WTC11 (cell line): Measurements from ENCODE around the gene SLC25A10. TPM values are rescaled to one million over a fixed set of nuclear protein-coding genes. Genes with fewer than 3 reads are reported as not detected.

Experiments
- ATAC-seq: fragments of 200-7000 bp; cut with Tn5 transposase; 2 replicates; pipeline ENCODE4 v1.10.0; 2021; ENCODE audit warnings: mild to moderate bottlenecking, moderate library complexity
- CTCF ChIA-PET: fragments of 300-600 bp; sonication (Branson Sonifier 250); formaldehyde crosslinking; loops from one replicate; lab custom pipeline; 2021; ENCODE audit warnings: antibody characterized with exemption; lab: Charles Lee
- POLR2A ChIA-PET: fragments of 350-600 bp; sonication (Branson Sonifier 250); formaldehyde crosslinking; loops from one replicate; lab custom pipeline; 2021; ENCODE audit warnings: antibody characterized with exemption; lab: Charles Lee
- DNase-seq: peaks from one replicate; pipeline ENCODE4 v3.0.0; 2021; ENCODE audit warnings: low spot score
- H3K27ac Mint-ChIP-seq: 2 replicates; pipeline ENCODE4 v1.8.0; 2021; ENCODE audit warnings: mixed read lengths
- H3K27me3 Mint-ChIP-seq: 2 replicates; pipeline ENCODE4 v1.8.0; 2021; ENCODE audit warnings: low read depth, mild to moderate bottlenecking, moderate library complexity, mixed read lengths
- H3K36me3 Mint-ChIP-seq: 2 replicates; pipeline ENCODE4 v1.8.0; 2021; ENCODE audit warnings: mixed read lengths
- H3K4me1 Mint-ChIP-seq: 2 replicates; pipeline ENCODE4 v1.8.0; 2022; ENCODE audit warnings: mixed read lengths
- H3K4me3 Mint-ChIP-seq: 2 replicates; pipeline ENCODE4 v1.8.0; 2021; ENCODE audit warnings: mild to moderate bottlenecking, moderate library complexity, mixed read lengths
- H3K9me3 Mint-ChIP-seq: 2 replicates; pipeline ENCODE4 v1.8.0; 2021; ENCODE audit warnings: mixed read lengths
- CDX4 ChIP-seq: fragments of 250-450 bp; sonication (Bioruptor Pico); IDR thresholded peaks from 2 replicates; pipeline ENCODE4 v1.9.0; 2021; ENCODE audit warnings: moderate library complexity, mild to moderate bottlenecking, inconsistent platforms, borderline replicate concordance
- CREB1 ChIP-seq: sonication (generic); formaldehyde crosslinking; IDR thresholded peaks from 2 replicates; pipeline ENCODE4 v1.8.0; 2023; ENCODE audit warnings: mild to moderate bottlenecking, missing genetic modification reagents
- CREM ChIP-seq: sonication (generic); formaldehyde crosslinking; IDR thresholded peaks from 2 replicates; pipeline ENCODE4 v1.8.1; 2022; ENCODE audit warnings: mild to moderate bottlenecking, missing genetic modification reagents, moderate library complexity
- E2F1 ChIP-seq: sonication (generic); formaldehyde crosslinking; IDR thresholded peaks from 2 replicates; pipeline ENCODE4 v1.8.0; 2022; ENCODE audit warnings: mild to moderate bottlenecking, missing genetic modification reagents
- GABPB1 ChIP-seq: sonication (generic); formaldehyde crosslinking; IDR thresholded peaks from 2 replicates; pipeline ENCODE4 v1.8.1; 2023; ENCODE audit warnings: mild to moderate bottlenecking, missing genetic modification reagents
- GRHL2 ChIP-seq: fragments of 250-450 bp; sonication (Bioruptor Pico); IDR thresholded peaks from 2 replicates; pipeline ENCODE4 v1.8.0; 2022; ENCODE audit warnings: mild to moderate bottlenecking, moderate library complexity; ENCODE audit not compliant: insufficient replicate concordance, severe bottlenecking
- GTF2I ChIP-seq: fragments of 250-450 bp; sonication (Bioruptor Pico); conservative IDR thresholded peaks from 2 replicates; pipeline ENCODE4 v1.4.0; 2021; ENCODE audit warnings: mild to moderate bottlenecking
- MXD4 ChIP-seq: fragments of 250-450 bp; sonication (Bioruptor Pico); IDR thresholded peaks from 2 replicates; pipeline ENCODE4 v1.8.0; 2021; ENCODE audit warnings: mild to moderate bottlenecking, moderate library complexity, borderline replicate concordance
- MYBL2 ChIP-seq: sonication (generic); formaldehyde crosslinking; IDR thresholded peaks from 2 replicates; pipeline ENCODE4 v1.8.1; 2023; ENCODE audit warnings: mild to moderate bottlenecking, moderate library complexity, missing genetic modification reagents
- NFATC4 ChIP-seq: fragments of 250-450 bp; sonication (Bioruptor Pico); IDR thresholded peaks from 2 replicates; pipeline ENCODE4 v1.9.0; 2021; ENCODE audit warnings: mild to moderate bottlenecking
- NFYB ChIP-seq: sonication (generic); formaldehyde crosslinking; conservative IDR thresholded peaks from 2 replicates; pipeline ENCODE4 v1.8.0; 2022; ENCODE audit warnings: low read depth, missing genetic modification reagents
- RORB ChIP-seq: fragments of 250-450 bp; sonication (Bioruptor Pico); IDR thresholded peaks from 2 replicates; pipeline ENCODE4 v1.9.0; 2021; ENCODE audit warnings: mild to moderate bottlenecking
- SOX15 ChIP-seq: fragments of 250-450 bp; sonication (Bioruptor Pico); IDR thresholded peaks from 2 replicates; pipeline ENCODE4 v1.9.0; 2021; ENCODE audit warnings: mild to moderate bottlenecking
- TCF7 ChIP-seq: sonication (generic); formaldehyde crosslinking; IDR thresholded peaks from 2 replicates; pipeline ENCODE4 v1.8.0; 2022; ENCODE audit warnings: mild to moderate bottlenecking, low read depth, missing genetic modification reagents, moderate library complexity
- TEAD1 ChIP-seq: sonication (generic); formaldehyde crosslinking; IDR thresholded peaks from 2 replicates; pipeline ENCODE4 v1.8.0; 2022; ENCODE audit warnings: mild to moderate bottlenecking, missing genetic modification reagents
- ZNF232 ChIP-seq: sonication (generic); formaldehyde crosslinking; IDR thresholded peaks from 2 replicates; pipeline ENCODE4 v1.8.0; 2022; ENCODE audit warnings: mild to moderate bottlenecking, missing genetic modification reagents
- ZNF263 ChIP-seq: sonication (generic); formaldehyde crosslinking; IDR thresholded peaks from 2 replicates; pipeline ENCODE4 v1.8.1; 2022; ENCODE audit warnings: low read depth, mild to moderate bottlenecking, moderate library complexity, missing genetic modification reagents
- ZNF396 ChIP-seq: fragments of 250-450 bp; sonication (Bioruptor Pico); IDR thresholded peaks from 2 replicates; pipeline ENCODE4 v1.8.0; 2021; ENCODE audit warnings: mild to moderate bottlenecking, moderate library complexity, borderline replicate concordance
- total RNA-seq: library from RNA; stranded (reverse); gene quantifications from 3 replicates; pipeline ENCODE4 v1.2.3, GENCODE V29; 2021
- TF ChIP-seq, protein P1 (sequence below): sonication (generic); formaldehyde crosslinking; IDR thresholded peaks from 2 replicates; pipeline ENCODE4 v1.8.0; 2022; ENCODE audit warnings: mild to moderate bottlenecking, missing genetic modification reagents
- TF ChIP-seq, protein P2 (sequence below): sonication (generic); formaldehyde crosslinking; IDR thresholded peaks from 2 replicates; pipeline ENCODE4 v1.8.1; 2023; ENCODE audit warnings: mild to moderate bottlenecking, missing genetic modification reagents
- TF ChIP-seq, protein P3 (sequence below): fragments of 250-450 bp; sonication (Bioruptor Pico); IDR thresholded peaks from 2 replicates; pipeline ENCODE4 v1.9.0; 2021; ENCODE audit warnings: mild to moderate bottlenecking, borderline replicate concordance

Gene SLC25A10
- total RNA-seq, 1 experiment from 2014 or later, result 38.7 TPM

DNA sequence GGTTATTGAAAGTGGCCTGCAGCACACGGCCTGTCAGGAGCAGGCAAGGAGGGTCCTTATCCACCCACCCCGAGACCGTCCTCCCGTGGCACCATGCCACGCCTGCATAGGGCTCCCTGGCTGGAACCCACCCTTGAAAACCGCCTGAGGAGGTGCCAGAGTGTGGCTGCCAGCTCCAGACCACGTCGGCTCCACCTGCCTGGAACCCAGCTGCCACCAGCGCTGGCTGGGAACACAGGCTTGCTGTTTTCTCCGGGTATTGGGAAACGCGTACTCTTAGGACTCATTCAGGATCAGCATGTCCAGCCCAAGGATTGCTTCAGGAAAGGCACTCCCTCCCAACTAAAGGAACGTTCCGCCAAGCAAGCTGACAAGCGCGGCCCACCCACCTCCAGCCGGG lies 35.2 kb upstream of the SLC25A10 start (continued):
- TF ChIP-seq GTF2I, result no peak

DNA sequence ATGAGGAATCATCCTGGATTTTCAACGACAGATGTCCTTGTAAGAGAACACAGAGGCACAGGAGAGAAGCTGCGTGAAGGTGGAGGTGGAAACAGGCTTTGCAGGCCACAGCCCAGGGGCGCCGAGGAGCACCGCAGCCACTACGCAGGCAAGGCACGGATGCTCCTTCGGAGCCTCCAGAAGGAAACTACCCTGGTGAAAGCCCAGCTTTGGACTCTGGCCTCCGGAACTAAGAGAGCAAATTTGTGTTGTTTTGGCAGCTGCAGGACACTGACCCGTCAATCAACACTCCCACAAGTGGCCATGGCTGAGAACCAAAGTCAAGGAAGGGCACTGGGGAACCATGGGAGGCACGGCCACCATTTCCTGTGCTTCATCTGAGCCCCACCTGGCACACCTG lies 31.9 kb upstream of the SLC25A10 start:
- Mint-ChIP-seq H3K9me3 (no peaks in the 10 kb centered on the region), H3K27me3 (no peaks in the 10 kb centered on the region; the same call in 1 of the 2 replicates), H3K36me3 (peaks cover 5% of the 10 kb centered on the region), H3K4me3 (no peak overlapping the region), H3K27ac (no peak overlapping the region; the same call in 1 of the 2 replicates), H3K4me1 (peaks cover 12% of the 10 kb centered on the region)
- ATAC-seq (no peak), DNase-seq (no peak)
- TF ChIP-seq TEAD1 (CRISPR knock-in tag), result no peak
- no peak for TF ChIP-seq SOX15 (CRISPR knock-in tag)
- TF ChIP-seq ZNF396 (CRISPR knock-in tag), result no peak
- no peak for TF ChIP-seq NFYB (CRISPR knock-in tag)
- TF ChIP-seq, protein P1, sequence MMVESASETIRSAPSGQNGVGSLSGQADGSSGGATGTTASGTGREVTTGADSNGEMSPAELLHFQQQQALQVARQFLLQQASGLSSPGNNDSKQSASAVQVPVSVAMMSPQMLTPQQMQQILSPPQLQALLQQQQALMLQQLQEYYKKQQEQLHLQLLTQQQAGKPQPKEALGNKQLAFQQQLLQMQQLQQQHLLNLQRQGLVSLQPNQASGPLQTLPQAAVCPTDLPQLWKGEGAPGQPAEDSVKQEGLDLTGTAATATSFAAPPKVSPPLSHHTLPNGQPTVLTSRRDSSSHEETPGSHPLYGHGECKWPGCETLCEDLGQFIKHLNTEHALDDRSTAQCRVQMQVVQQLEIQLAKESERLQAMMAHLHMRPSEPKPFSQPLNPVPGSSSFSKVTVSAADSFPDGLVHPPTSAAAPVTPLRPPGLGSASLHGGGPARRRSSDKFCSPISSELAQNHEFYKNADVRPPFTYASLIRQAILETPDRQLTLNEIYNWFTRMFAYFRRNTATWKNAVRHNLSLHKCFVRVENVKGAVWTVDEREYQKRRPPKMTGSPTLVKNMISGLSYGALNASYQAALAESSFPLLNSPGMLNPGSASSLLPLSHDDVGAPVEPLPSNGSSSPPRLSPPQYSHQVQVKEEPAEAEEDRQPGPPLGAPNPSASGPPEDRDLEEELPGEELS (CRISPR knock-in tag), result no peak
- TF ChIP-seq MXD4 (CRISPR knock-in tag), result no peak
- TF ChIP-seq E2F1 (CRISPR knock-in tag), result no peak
- no peak for TF ChIP-seq ZNF232 (CRISPR knock-in tag)
- TF ChIP-seq RORB, result no peak
- TF ChIP-seq, protein P2, sequence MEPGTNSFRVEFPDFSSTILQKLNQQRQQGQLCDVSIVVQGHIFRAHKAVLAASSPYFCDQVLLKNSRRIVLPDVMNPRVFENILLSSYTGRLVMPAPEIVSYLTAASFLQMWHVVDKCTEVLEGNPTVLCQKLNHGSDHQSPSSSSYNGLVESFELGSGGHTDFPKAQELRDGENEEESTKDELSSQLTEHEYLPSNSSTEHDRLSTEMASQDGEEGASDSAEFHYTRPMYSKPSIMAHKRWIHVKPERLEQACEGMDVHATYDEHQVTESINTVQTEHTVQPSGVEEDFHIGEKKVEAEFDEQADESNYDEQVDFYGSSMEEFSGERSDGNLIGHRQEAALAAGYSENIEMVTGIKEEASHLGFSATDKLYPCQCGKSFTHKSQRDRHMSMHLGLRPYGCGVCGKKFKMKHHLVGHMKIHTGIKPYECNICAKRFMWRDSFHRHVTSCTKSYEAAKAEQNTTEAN, result no peak
- ChIA-PET POLR2A (interaction anchor here (1.4 kb wide), 1 partner anchor 23 kb away, joined by 3 read pairs; the partner anchor contains the start of gene MRPL12), CTCF (interaction anchor here (0.8 kb wide), 1 partner anchor 22 kb away, joined by 3 read pairs; the partner anchor contains the start of gene MRPL12)

- Mint-ChIP-seq H3K36me3 (peaks cover 14% of the 10 kb centered on the region), H3K27ac (no peak overlapping the region), H3K4me1 (peaks cover 12% of the 10 kb centered on the region), H3K27me3 (no peaks in the 10 kb centered on the region; the same call in 1 of the 2 replicates), H3K4me3 (no peak overlapping the region), H3K9me3 (no peaks in the 10 kb centered on the region)
- DNase-seq (no peak), ATAC-seq (no peak)
- POLR2A ChIA-PET, result no interaction called here
- TF ChIP-seq ZNF263 (CRISPR knock-in tag) (no peak), NFATC4 (CRISPR knock-in tag) (no peak)
- CTCF ChIA-PET, result no interaction called here
Measured at GRCh38 chr17:81681672-81682071, 30.4 kb upstream of the SLC25A10 start.

- H3K27ac Mint-ChIP-seq, result peak overlapping the region; percentile 29
- DNase-seq, result no peak
- H3K9me3 Mint-ChIP-seq, result no peaks in the 10 kb centered on the region
- H3K36me3 Mint-ChIP-seq, result peaks cover 23% of the 10 kb centered on the region
- no peak for ATAC-seq
- H3K4me3 Mint-ChIP-seq, result peak overlapping the region; percentile 86
- POLR2A ChIA-PET, result no interaction called here
- CTCF ChIA-PET, result interaction anchor here (0.9 to 2.7 kb wide), 4 partner anchors 11 to 20 kb away, joined by 7 to 15 read pairs (median 10); partner anchors contain the start of gene MRPL12
- peaks cover 12% of the 10 kb centered on the region for H3K4me1 Mint-ChIP-seq
- H3K27me3 Mint-ChIP-seq, result no peaks in the 10 kb centered on the region; the same call in 1 of the 2 replicates
- TF ChIP-seq TCF7 (no peak), GRHL2 (CRISPR knock-in tag) (no peak), CREM (CRISPR knock-in tag) (no peak), CREB1 (CRISPR knock-in tag) (no peak), CDX4 (CRISPR knock-in tag) (no peak), GABPB1 (CRISPR knock-in tag) (no peak), MYBL2 (CRISPR knock-in tag) (no peak)
- TF ChIP-seq, protein P3, sequence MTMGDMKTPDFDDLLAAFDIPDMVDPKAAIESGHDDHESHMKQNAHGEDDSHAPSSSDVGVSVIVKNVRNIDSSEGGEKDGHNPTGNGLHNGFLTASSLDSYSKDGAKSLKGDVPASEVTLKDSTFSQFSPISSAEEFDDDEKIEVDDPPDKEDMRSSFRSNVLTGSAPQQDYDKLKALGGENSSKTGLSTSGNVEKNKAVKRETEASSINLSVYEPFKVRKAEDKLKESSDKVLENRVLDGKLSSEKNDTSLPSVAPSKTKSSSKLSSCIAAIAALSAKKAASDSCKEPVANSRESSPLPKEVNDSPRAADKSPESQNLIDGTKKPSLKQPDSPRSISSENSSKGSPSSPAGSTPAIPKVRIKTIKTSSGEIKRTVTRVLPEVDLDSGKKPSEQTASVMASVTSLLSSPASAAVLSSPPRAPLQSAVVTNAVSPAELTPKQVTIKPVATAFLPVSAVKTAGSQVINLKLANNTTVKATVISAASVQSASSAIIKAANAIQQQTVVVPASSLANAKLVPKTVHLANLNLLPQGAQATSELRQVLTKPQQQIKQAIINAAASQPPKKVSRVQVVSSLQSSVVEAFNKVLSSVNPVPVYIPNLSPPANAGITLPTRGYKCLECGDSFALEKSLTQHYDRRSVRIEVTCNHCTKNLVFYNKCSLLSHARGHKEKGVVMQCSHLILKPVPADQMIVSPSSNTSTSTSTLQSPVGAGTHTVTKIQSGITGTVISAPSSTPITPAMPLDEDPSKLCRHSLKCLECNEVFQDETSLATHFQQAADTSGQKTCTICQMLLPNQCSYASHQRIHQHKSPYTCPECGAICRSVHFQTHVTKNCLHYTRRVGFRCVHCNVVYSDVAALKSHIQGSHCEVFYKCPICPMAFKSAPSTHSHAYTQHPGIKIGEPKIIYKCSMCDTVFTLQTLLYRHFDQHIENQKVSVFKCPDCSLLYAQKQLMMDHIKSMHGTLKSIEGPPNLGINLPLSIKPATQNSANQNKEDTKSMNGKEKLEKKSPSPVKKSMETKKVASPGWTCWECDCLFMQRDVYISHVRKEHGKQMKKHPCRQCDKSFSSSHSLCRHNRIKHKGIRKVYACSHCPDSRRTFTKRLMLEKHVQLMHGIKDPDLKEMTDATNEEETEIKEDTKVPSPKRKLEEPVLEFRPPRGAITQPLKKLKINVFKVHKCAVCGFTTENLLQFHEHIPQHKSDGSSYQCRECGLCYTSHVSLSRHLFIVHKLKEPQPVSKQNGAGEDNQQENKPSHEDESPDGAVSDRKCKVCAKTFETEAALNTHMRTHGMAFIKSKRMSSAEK (CRISPR knock-in tag), result no peak
Measured at GRCh38 chr17:81682565-81683207, 29.4 kb upstream of the SLC25A10 start.
